Ovary (tissue), 3 donors: ENCODE measurements around the gene PNMT.

Source experiments
- EP300 ChIP-seq: sonication (generic); formaldehyde crosslinking; IDR thresholded peaks from one replicate; pipeline ENCODE4 v1.6.1; 2017; ENCODE audit warnings: antibody characterized with exemption
- POLR2A ChIP-seq: fragments of 450-650 bp; IDR thresholded peaks from one replicate; pipeline ENCODE4 v1.6.1; 2017; ENCODE audit warnings: antibody characterized with exemption, mild to moderate bottlenecking, moderate library complexity
- TF ChIP-seq, protein P1 (sequence below), 3 donors: fragments of 450-650 bp in 2 of 3; fragments of 200-600 bp in 1 of 3; IDR thresholded peaks; one replicate each; pipeline versions ENCODE4 v1.5.1 to v1.8.0; 2016 to 2022; ENCODE audit warnings: antibody characterized with exemption in 3 of 3, mild to moderate bottlenecking in 1 of 3
- donor health status: DM: no; HTN: no; CAD: no.

DNA sequence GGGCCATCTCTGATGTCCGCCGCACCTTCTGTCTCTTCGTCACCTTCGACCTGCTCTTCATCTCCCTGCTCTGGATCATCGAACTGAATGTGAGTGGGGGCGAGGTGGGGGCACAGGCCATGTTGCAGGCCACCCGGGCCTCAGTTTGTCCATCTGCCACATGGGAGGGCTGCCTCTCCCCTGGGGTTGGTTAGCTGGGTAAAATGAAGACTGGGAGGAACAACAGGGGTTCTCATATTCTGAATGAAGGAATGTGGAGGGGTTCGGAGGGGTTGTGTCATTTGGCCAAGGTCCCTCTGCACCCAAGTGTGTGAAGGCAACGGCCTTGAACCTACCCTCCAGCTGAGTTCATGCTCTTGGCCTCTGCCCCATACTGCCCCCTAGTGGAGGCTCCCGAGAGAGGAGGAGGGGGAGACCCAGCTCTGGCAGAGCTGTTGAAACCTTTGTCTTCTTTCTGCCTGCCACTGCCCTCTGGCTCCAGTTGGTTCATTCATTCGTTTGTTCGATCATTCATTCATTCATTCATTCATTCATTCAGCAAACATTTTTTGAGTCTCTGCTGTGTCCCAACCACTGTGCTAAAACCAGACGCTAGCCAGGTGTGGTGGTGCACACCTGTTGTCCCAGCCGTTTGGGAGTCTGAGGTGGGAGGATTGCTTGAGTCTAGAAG, 14.5 kb upstream of the PNMT start:
- TF ChIP-seq, protein P1, sequence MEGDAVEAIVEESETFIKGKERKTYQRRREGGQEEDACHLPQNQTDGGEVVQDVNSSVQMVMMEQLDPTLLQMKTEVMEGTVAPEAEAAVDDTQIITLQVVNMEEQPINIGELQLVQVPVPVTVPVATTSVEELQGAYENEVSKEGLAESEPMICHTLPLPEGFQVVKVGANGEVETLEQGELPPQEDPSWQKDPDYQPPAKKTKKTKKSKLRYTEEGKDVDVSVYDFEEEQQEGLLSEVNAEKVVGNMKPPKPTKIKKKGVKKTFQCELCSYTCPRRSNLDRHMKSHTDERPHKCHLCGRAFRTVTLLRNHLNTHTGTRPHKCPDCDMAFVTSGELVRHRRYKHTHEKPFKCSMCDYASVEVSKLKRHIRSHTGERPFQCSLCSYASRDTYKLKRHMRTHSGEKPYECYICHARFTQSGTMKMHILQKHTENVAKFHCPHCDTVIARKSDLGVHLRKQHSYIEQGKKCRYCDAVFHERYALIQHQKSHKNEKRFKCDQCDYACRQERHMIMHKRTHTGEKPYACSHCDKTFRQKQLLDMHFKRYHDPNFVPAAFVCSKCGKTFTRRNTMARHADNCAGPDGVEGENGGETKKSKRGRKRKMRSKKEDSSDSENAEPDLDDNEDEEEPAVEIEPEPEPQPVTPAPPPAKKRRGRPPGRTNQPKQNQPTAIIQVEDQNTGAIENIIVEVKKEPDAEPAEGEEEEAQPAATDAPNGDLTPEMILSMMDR (IDR thresholded peaks at IDR 0.05): peak in 2 of 3 donors; percentile 12
- no peak for TF ChIP-seq POLR2A
- no peak for TF ChIP-seq EP300
